ENCODE measurements around the gene KSR1.

Gene KSR1

GRCh38 chr17:27620721-27621120 lies 164.5 kb downstream of the KSR1 start:
- H3K9ac ChIP-seq, result no peak overlapping the region
- no peaks in the 10 kb centered on the region for H4K20me1 ChIP-seq (ENCODE audit: insufficient read depth)
- no peak overlapping the region for H3K27ac ChIP-seq
- TF ChIP-seq, protein P1, sequence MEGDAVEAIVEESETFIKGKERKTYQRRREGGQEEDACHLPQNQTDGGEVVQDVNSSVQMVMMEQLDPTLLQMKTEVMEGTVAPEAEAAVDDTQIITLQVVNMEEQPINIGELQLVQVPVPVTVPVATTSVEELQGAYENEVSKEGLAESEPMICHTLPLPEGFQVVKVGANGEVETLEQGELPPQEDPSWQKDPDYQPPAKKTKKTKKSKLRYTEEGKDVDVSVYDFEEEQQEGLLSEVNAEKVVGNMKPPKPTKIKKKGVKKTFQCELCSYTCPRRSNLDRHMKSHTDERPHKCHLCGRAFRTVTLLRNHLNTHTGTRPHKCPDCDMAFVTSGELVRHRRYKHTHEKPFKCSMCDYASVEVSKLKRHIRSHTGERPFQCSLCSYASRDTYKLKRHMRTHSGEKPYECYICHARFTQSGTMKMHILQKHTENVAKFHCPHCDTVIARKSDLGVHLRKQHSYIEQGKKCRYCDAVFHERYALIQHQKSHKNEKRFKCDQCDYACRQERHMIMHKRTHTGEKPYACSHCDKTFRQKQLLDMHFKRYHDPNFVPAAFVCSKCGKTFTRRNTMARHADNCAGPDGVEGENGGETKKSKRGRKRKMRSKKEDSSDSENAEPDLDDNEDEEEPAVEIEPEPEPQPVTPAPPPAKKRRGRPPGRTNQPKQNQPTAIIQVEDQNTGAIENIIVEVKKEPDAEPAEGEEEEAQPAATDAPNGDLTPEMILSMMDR (conservative IDR thresholded peaks at IDR 0.05; ENCODE audit: low read depth, low read length), result no peak
- no peaks in the 10 kb centered on the region for H3K36me3 ChIP-seq (ENCODE audit: insufficient read depth)
- no peak overlapping the region for H3K4me3 ChIP-seq (IDR thresholded peaks at IDR 0.05; ENCODE audit: insufficient read depth, low read depth, low read length)
- H3K4me2 ChIP-seq, result no peak overlapping the region
- H3K4me1 ChIP-seq (ENCODE audit: low read depth, poor library complexity, severe bottlenecking), result no peaks in the 10 kb centered on the region
- no peak overlapping the region for H2AFZ ChIP-seq (ENCODE audit: low read depth)
- H3K27me3 ChIP-seq (ENCODE audit: insufficient read depth, low read depth), result no peaks in the 10 kb centered on the region
- H3K79me2 ChIP-seq (ENCODE audit: insufficient read depth, low read depth), result no peaks in the 10 kb centered on the region

GRCh38 chr17:27621536-27621935 lies 165.3 kb downstream of the KSR1 start:
- H4K20me1 ChIP-seq (ENCODE audit: insufficient read depth), result no peaks in the 10 kb centered on the region
- TF ChIP-seq, protein P1 (conservative IDR thresholded peaks at IDR 0.05; ENCODE audit: low read depth, low read length), result no peak
- H3K4me1 ChIP-seq (ENCODE audit: low read depth, poor library complexity, severe bottlenecking), result no peaks in the 10 kb centered on the region
- H3K4me2 ChIP-seq, result no peak overlapping the region
- no peaks in the 10 kb centered on the region for H3K79me2 ChIP-seq (ENCODE audit: insufficient read depth, low read depth)
- H3K27ac ChIP-seq, result no peak overlapping the region
- H3K4me3 ChIP-seq (IDR thresholded peaks at IDR 0.05; ENCODE audit: insufficient read depth, low read depth, low read length), result no peak overlapping the region
- no peaks in the 10 kb centered on the region for H3K27me3 ChIP-seq (ENCODE audit: insufficient read depth, low read depth)
- H3K36me3 ChIP-seq (ENCODE audit: insufficient read depth), result no peaks in the 10 kb centered on the region
- H3K9ac ChIP-seq, result no peak overlapping the region
- no peak overlapping the region for H2AFZ ChIP-seq (ENCODE audit: low read depth)

DNA sequence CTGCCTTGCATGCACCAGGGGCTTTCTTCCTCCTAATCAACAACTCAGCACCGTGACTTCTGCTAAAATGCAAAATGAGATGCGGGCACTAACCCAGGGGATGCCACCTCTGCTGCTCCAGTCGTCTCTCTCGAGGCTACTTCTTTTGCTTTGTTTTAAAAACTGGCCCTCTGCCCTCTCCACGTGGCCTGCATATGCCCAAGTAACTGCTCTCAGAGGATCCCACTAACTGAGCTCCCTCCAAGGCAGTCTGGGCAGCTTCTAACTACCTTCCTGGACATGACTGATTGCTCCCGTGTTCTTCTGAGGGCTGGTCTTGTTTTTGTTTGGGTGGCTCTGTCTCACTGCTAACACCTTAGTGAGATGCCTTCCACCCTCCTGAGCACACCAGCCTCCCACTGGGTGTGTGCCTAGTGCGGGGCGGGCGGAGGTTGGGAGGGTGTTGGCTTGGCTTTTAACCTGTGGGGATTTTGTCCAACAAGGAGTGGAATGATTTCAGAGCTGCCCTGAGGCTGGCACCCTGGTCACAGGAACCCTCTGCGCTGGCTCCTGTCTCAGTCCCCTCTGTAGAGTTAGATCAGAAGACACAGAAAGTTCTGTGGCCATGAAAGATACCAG lies 165.8 kb downstream of the KSR1 start:
- no peaks in the 10 kb centered on the region for H4K20me1 ChIP-seq (ENCODE audit: insufficient read depth)
- H3K4me2 ChIP-seq, result no peak overlapping the region
- no peaks in the 10 kb centered on the region for H3K36me3 ChIP-seq (ENCODE audit: insufficient read depth)
- no peak overlapping the region for H3K9ac ChIP-seq
- no peaks in the 10 kb centered on the region for H3K79me2 ChIP-seq (ENCODE audit: insufficient read depth, low read depth)
- no peaks in the 10 kb centered on the region for H3K27me3 ChIP-seq (ENCODE audit: insufficient read depth, low read depth)
- H3K27ac ChIP-seq, result no peak overlapping the region
- no peaks in the 10 kb centered on the region for H3K4me1 ChIP-seq (ENCODE audit: low read depth, poor library complexity, severe bottlenecking)
- H3K4me3 ChIP-seq (IDR thresholded peaks at IDR 0.05; ENCODE audit: insufficient read depth, low read depth, low read length), result no peak overlapping the region
- H2AFZ ChIP-seq (ENCODE audit: low read depth), result no peak overlapping the region
- TF ChIP-seq, protein P1 (conservative IDR thresholded peaks at IDR 0.05; ENCODE audit: low read depth, low read length), result no peak

DNA sequence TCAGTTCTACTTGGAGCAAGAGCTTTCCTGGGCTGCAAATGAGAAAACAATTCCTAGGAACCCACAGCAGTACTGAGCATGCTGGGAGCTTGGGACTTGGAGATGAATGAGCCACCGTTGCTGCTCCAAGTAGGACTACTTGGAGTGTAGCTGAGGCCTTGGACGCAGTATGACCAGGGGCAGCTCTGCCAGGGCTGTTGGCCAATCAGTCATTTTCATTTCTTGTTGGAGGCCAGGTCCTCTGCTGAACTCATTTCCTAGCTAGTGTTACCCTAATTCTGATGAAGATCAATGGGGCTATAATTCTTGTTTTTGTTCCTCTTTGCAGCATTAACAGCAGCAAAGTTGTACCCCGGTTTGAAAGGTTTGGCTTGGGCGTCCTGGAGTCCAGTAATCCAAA lies 166.7 kb downstream of the KSR1 start:
- Histone ChIP-seq H3K4me2 (no peak overlapping the region), H3K36me3 (ENCODE audit: insufficient read depth) (no peaks in the 10 kb centered on the region), H3K9ac (no peak overlapping the region), H3K27me3 (ENCODE audit: insufficient read depth, low read depth) (no peaks in the 10 kb centered on the region), H2AFZ (ENCODE audit: low read depth) (no peak overlapping the region), H3K79me2 (ENCODE audit: insufficient read depth, low read depth) (no peaks in the 10 kb centered on the region), H3K27ac (no peak overlapping the region), H3K4me3 (IDR thresholded peaks at IDR 0.05; ENCODE audit: insufficient read depth, low read depth, low read length) (no peak overlapping the region), H3K4me1 (ENCODE audit: low read depth, poor library complexity, severe bottlenecking) (no peaks in the 10 kb centered on the region), H4K20me1 (ENCODE audit: insufficient read depth) (no peaks in the 10 kb centered on the region)
- TF ChIP-seq, protein P1 (conservative IDR thresholded peaks at IDR 0.05; ENCODE audit: low read depth, low read length), result no peak
